ENCODE results near the gene DIP2C.

Gene DIP2C

GRCh38 chr10:507908-508444, 181.5 kb downstream of the DIP2C start:
- Histone ChIP-seq H4K8ac (ENCODE audit: low read depth, low read length) (no peak overlapping the region), H3K23ac (ENCODE audit: low read length) (no peak overlapping the region), H3K18ac (ENCODE audit: low read length) (no peak overlapping the region), H2BK120ac (ENCODE audit: insufficient read depth, low read length, poor library complexity) (no peak overlapping the region), H4K12ac (ENCODE audit: low read depth, low read length) (no peak overlapping the region), H2AK5ac (ENCODE audit: low read length) (no peak overlapping the region), H3K27ac (ENCODE audit: low read depth, low read length) (no peak overlapping the region), H3K4ac (ENCODE audit: low read depth, low read length) (no peak overlapping the region), H3K4me3 (ENCODE audit: low read depth, low read length) (no peak overlapping the region), H3K9ac (ENCODE audit: low read length) (no peak overlapping the region), H2AFZ (ENCODE audit: insufficient read depth, low read length, poor library complexity) (no peak overlapping the region), H3K14ac (ENCODE audit: low read length) (no peak overlapping the region), H2BK12ac (ENCODE audit: low read length) (no peak overlapping the region), H3K79me2 (ENCODE audit: control insufficient read depth, insufficient read depth, low read length, poor library complexity) (no peaks in the 10 kb centered on the region), H4K91ac (ENCODE audit: low read depth, low read length) (no peak overlapping the region), H3K79me1 (ENCODE audit: low read length) (no peaks in the 10 kb centered on the region), H3K4me1 (ENCODE audit: control insufficient read depth in 1 of 2, insufficient read depth in 2 of 2, low read length in 2 of 2) (peaks cover 2 to 5% of the 10 kb centered on the region in 2 experiments), H2BK5ac (ENCODE audit: low read depth, low read length, poor library complexity) (no peak overlapping the region), H3K27me3 (ENCODE audit: insufficient read depth, low read length) (no peaks in the 10 kb centered on the region), H3K4me2 (ENCODE audit: low read length) (no peak overlapping the region), H3K36me3 (ENCODE audit: control insufficient read depth in 1 of 2, insufficient read depth in 2 of 2, low read length in 2 of 2) (peaks cover 6 to 11% of the 10 kb centered on the region in 2 experiments), H3K9me3 (ENCODE audit: insufficient read depth, low read depth, low read length) (peaks cover 3% of the 10 kb centered on the region)
- DNase-seq: no peak
- no CpG with 5 or more reads among the region's 12 CpGs for WGBS (ENCODE audit: extremely low coverage, insufficient coverage, insufficient read length)

DNA sequence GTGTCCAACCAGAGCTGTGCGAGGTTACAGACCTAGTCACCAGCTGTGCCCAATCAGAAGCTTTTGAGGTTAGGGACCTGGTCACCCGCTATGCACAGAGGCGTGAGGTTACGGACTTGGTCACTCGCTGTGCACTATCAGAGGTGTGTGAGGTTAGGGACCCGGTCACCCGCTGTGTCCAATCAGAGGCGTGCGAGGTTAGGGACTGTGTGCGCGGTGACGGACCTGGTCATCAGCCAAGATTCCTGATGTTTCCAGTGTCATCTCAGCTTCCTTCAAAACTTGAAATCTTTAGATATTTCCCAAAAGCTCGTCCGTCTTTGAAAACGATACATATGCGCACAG, 182.1 kb downstream of the DIP2C start:
- no CpG with 5 or more reads among the region's 16 CpGs for WGBS (ENCODE audit: extremely low coverage, insufficient coverage, insufficient read length)
- Histone ChIP-seq H2AFZ (ENCODE audit: insufficient read depth, low read length, poor library complexity) (no peak overlapping the region), H3K4me3 (ENCODE audit: low read depth, low read length) (no peak overlapping the region), H3K18ac (ENCODE audit: low read length) (no peak overlapping the region), H3K79me1 (ENCODE audit: low read length) (no peaks in the 10 kb centered on the region), H4K91ac (ENCODE audit: low read depth, low read length) (no peak overlapping the region), H3K79me2 (ENCODE audit: control insufficient read depth, insufficient read depth, low read length, poor library complexity) (no peaks in the 10 kb centered on the region), H2AK5ac (ENCODE audit: low read length) (no peak overlapping the region), H4K12ac (ENCODE audit: low read depth, low read length) (no peak overlapping the region), H2BK12ac (ENCODE audit: low read length) (no peak overlapping the region), H3K9me3 (ENCODE audit: insufficient read depth, low read depth, low read length) (peaks cover 3% of the 10 kb centered on the region), H2BK5ac (ENCODE audit: low read depth, low read length, poor library complexity) (no peak overlapping the region), H3K4me1 (ENCODE audit: control insufficient read depth in 1 of 2, insufficient read depth in 2 of 2, low read length in 2 of 2) (peaks cover 2 to 5% of the 10 kb centered on the region in 2 experiments), H3K27me3 (ENCODE audit: insufficient read depth, low read length) (no peaks in the 10 kb centered on the region), H2BK120ac (ENCODE audit: insufficient read depth, low read length, poor library complexity) (no peak overlapping the region), H3K27ac (ENCODE audit: low read depth, low read length) (no peak overlapping the region), H3K23ac (ENCODE audit: low read length) (no peak overlapping the region), H3K4ac (ENCODE audit: low read depth, low read length) (no peak overlapping the region), H4K8ac (ENCODE audit: low read depth, low read length) (no peak overlapping the region), H3K14ac (ENCODE audit: low read length) (no peak overlapping the region), H3K36me3 (ENCODE audit: control insufficient read depth in 1 of 2, insufficient read depth in 2 of 2, low read length in 2 of 2) (peaks cover 6 to 11% of the 10 kb centered on the region in 2 experiments), H3K9ac (ENCODE audit: low read length) (no peak overlapping the region), H3K4me2 (ENCODE audit: low read length) (no peak overlapping the region)
- DNase-seq: no peak

DNA sequence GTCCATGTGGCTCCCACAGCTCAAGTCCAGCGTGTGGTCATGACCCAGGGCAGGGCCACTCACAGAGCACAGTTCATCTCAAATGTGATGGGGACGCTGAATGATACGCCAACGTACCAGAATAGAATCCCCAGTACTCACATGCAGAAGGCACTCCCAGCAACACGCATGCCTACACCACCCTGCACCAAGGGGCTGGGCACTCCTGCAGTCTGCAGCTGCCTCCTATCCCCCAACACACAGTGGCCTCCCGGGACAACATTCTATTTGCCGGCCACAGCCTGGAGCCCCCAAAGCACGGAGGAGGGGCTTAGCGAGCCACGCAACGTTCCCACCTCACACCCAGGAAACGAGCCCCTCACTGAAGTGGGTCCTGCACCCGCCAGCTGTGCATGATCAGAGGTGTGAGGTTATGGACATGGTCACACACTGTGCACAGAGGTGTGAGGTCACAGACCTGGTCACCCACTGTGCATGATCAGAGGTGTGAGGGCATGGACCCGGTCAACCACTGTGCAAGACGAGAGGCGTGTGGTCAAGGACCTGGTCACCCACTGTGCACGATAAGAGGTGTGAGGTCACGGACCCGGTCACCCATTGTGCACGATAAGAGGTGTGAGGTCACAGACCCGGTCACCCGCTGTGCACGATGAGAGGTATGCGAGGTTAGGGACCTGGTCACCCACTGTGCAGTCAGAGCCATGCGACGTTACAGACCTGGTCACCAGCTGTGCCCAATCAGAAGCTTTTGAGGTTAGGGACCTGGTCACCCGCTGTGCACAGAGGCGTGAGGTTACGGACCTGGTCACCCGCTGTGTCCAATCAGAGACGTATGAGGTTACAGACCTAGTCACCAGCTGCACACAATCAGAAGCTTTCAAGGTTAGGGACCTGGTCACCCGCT, 182.8 kb downstream of the DIP2C start:
- Histone ChIP-seq H2BK120ac (ENCODE audit: insufficient read depth, low read length, poor library complexity) (no peak overlapping the region), H4K12ac (ENCODE audit: low read depth, low read length) (no peak overlapping the region), H3K23ac (ENCODE audit: low read length) (no peak overlapping the region), H3K27me3 (ENCODE audit: insufficient read depth, low read length) (no peaks in the 10 kb centered on the region), H3K4me1 (ENCODE audit: control insufficient read depth in 1 of 2, insufficient read depth in 2 of 2, low read length in 2 of 2) (peaks cover 2 to 3% of the 10 kb centered on the region in 2 experiments), H2BK12ac (ENCODE audit: low read length) (no peak overlapping the region), H2AFZ (ENCODE audit: insufficient read depth, low read length, poor library complexity) (no peak overlapping the region), H3K79me2 (ENCODE audit: control insufficient read depth, insufficient read depth, low read length, poor library complexity) (no peaks in the 10 kb centered on the region), H3K36me3 (ENCODE audit: control insufficient read depth in 1 of 2, insufficient read depth in 2 of 2, low read length in 2 of 2) (peaks cover 6 to 11% of the 10 kb centered on the region in 2 experiments), H3K4me3 (ENCODE audit: low read depth, low read length) (no peak overlapping the region), H2BK5ac (ENCODE audit: low read depth, low read length, poor library complexity) (no peak overlapping the region), H4K8ac (ENCODE audit: low read depth, low read length) (no peak overlapping the region), H3K4ac (ENCODE audit: low read depth, low read length) (no peak overlapping the region), H2AK5ac (ENCODE audit: low read length) (no peak overlapping the region), H3K27ac (ENCODE audit: low read depth, low read length) (no peak overlapping the region), H4K91ac (ENCODE audit: low read depth, low read length) (no peak overlapping the region), H3K79me1 (ENCODE audit: low read length) (no peaks in the 10 kb centered on the region), H3K4me2 (ENCODE audit: low read length) (no peak overlapping the region), H3K9me3 (ENCODE audit: insufficient read depth, low read depth, low read length) (peaks cover 3% of the 10 kb centered on the region), H3K18ac (ENCODE audit: low read length) (no peak overlapping the region), H3K14ac (ENCODE audit: low read length) (no peak overlapping the region), H3K9ac (ENCODE audit: low read length) (no peak overlapping the region)
- no CpG with 5 or more reads among the region's 32 CpGs for WGBS (ENCODE audit: extremely low coverage, insufficient coverage, insufficient read length)
- DNase-seq: no peak

- Histone ChIP-seq H2BK120ac (ENCODE audit: insufficient read depth, low read length, poor library complexity) (no peak overlapping the region), H3K79me1 (ENCODE audit: low read length) (no peaks in the 10 kb centered on the region), H3K27me3 (ENCODE audit: insufficient read depth, low read length) (no peaks in the 10 kb centered on the region), H3K4me2 (ENCODE audit: low read length) (no peak overlapping the region), H2BK12ac (ENCODE audit: low read length) (no peak overlapping the region), H3K14ac (ENCODE audit: low read length) (no peak overlapping the region), H3K36me3 (ENCODE audit: control insufficient read depth in 1 of 2, insufficient read depth in 2 of 2, low read length in 2 of 2) (peaks cover 6 to 11% of the 10 kb centered on the region in 2 experiments), H3K9ac (ENCODE audit: low read length) (no peak overlapping the region), H4K8ac (ENCODE audit: low read depth, low read length) (no peak overlapping the region), H2BK5ac (ENCODE audit: low read depth, low read length, poor library complexity) (no peak overlapping the region), H2AK5ac (ENCODE audit: low read length) (no peak overlapping the region), H3K18ac (ENCODE audit: low read length) (no peak overlapping the region), H3K4me1 (ENCODE audit: control insufficient read depth in 1 of 2, insufficient read depth in 2 of 2, low read length in 2 of 2) (no peaks in the 10 kb centered on the region), H3K4me3 (ENCODE audit: low read depth, low read length) (no peak overlapping the region), H4K12ac (ENCODE audit: low read depth, low read length) (no peak overlapping the region), H3K27ac (ENCODE audit: low read depth, low read length) (no peak overlapping the region), H3K23ac (ENCODE audit: low read length) (no peak overlapping the region), H4K91ac (ENCODE audit: low read depth, low read length) (no peak overlapping the region), H3K4ac (ENCODE audit: low read depth, low read length) (no peak overlapping the region), H3K79me2 (ENCODE audit: control insufficient read depth, insufficient read depth, low read length, poor library complexity) (no peaks in the 10 kb centered on the region), H3K9me3 (ENCODE audit: insufficient read depth, low read depth, low read length) (peaks cover 3% of the 10 kb centered on the region), H2AFZ (ENCODE audit: insufficient read depth, low read length, poor library complexity) (no peak overlapping the region)
- no CpG with 5 or more reads among the region's 3 CpGs for WGBS (ENCODE audit: extremely low coverage, insufficient coverage, insufficient read length)
- DNase-seq: no peak
Measured at GRCh38 chr10:505419-505818, 184.0 kb downstream of the DIP2C start.

Measured in trophoblast cell (in vitro differentiated cells and primary cell).